HG02678 (cell line): ENCODE results near the gene NAXE.

Source experiments
- ATAC-seq: cut with Tn5 transposase; IDR thresholded peaks from one replicate; pipeline ENCODE4 v1.9.1; 2021; ENCODE audit warnings: mild to moderate bottlenecking, moderate library complexity; ENCODE audit not compliant: unreplicated experiment

NAXE gene

DNA sequence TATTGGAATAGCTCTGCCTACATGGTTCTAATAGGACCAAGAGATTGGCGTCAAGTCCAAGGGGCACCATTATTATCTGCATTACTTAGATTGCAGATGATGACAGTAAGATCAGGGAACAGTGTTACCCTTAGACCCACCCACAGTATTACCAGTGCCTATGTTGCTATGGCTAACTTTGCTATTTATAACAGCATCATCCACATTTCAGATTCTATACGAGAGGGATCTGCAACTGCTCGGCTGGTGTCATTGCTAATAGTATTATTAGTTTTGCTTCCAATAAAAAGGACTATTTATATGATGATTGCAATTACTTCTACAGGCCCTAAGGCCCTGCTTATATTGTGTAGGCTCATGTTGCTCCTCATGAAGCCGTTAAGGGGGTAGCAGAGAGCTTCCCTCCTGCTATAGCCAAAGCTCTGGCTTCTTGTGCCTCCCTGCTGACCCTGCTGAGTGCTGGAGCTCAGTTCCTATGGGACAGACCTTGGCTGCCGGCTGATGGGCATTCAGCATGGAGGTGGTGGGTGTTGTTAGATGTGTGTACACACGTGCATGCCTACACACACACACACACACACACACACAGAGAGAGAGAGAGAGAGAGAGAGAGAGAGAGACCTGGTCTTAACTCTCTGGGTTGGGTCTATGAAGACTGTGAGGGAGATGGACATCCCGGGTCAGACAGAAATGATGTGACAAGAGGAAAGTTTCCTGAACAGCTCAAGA is 51.6 kb downstream of the NAXE start:
- no peak for ATAC-seq

- ATAC-seq: no peak
These were observed 52.2 kb downstream of the NAXE start for GRCh38 chr1:156643778-156644092.
